Stomach (tissue), 4 donors: ENCODE data around the gene OR56B4.
"Not testable (repeated sequence)": the region's sequence is repeated elsewhere in the genome, so short reads cannot be mapped to it uniquely, and the experiment has no call there.

ENCODE experiments used
- POLR2A ChIP-seq, 4 donors: fragments of 450-650 bp; IDR thresholded peaks; one replicate each; pipeline ENCODE4 v1.6.1; 2016; ENCODE audit warnings: antibody characterized with exemption in 4 of 4, control low read depth in 2 of 4, mild to moderate bottlenecking in 1 of 4, moderate library complexity in 1 of 4
- POLR2AphosphoS5 ChIP-seq, 3 donors: sonication (generic); formaldehyde crosslinking; IDR thresholded peaks; one replicate each; pipeline ENCODE4 v1.6.1; 2016; ENCODE audit warnings: antibody characterized with exemption in 3 of 3

GRCh38 chr11:6135936-6136335, 28.5 kb downstream of the OR56B4 start:
- not testable (repeated sequence) for TF ChIP-seq POLR2AphosphoS5, POLR2A (IDR thresholded peaks at IDR 0.05)
